ENCODE data around the gene ERF. TPM values are rescaled to one million over a fixed set of nuclear protein-coding genes. Genes with fewer than 3 reads are reported as not detected.

Gene ERF
- total and polyA plus RNA-seq, 4 donors = 8.7 to 21.0 (median 13.8) TPM

GRCh38 chr19:42202290-42202880, 52.5 kb downstream of the ERF start:
- Histone ChIP-seq H3K27me3 (ENCODE audit: control insufficient read depth in 4 of 4, insufficient read depth in 4 of 4, low read length in 3 of 4) (no peaks in the 10 kb centered on the region), H3K27ac (ENCODE audit: low read depth in 1 of 2, low read length in 2 of 2) (peak overlapping the region; percentile 22 to 58), H3K9ac (ENCODE audit: low read depth in 1 of 2, low read length in 2 of 2) (no peak overlapping the region), H3K9me3 (ENCODE audit: control insufficient read depth in 4 of 4, low read length in 3 of 4) (no peaks in the 10 kb centered on the region), H3K4me3 (ENCODE audit: low read depth in 1 of 3, low read length in 3 of 3) (no peak overlapping the region), H3K36me3 (ENCODE audit: control insufficient read depth in 4 of 4, insufficient read depth in 3 of 4, low read depth in 1 of 4, low read length in 3 of 4) (peaks cover 15 to 63% (median 50%) of the 10 kb centered on the region in 4 donors), H3K4me1 (ENCODE audit: control insufficient read depth in 4 of 4, insufficient read depth in 4 of 4, low read length in 3 of 4) (peaks cover 0 to 10% (median 0%) of the 10 kb centered on the region in 4 donors)
- WGBS = 80% methylated on average over 5 of the region's 5 CpGs
- no peak for DNase-seq (ENCODE audit: low spot score)
- TF ChIP-seq HNF4G (IDR thresholded peaks at IDR 0.05) = no peak
- no peak for TF ChIP-seq FOXA1 (IDR thresholded peaks at IDR 0.05)
- TF ChIP-seq, protein P1, sequence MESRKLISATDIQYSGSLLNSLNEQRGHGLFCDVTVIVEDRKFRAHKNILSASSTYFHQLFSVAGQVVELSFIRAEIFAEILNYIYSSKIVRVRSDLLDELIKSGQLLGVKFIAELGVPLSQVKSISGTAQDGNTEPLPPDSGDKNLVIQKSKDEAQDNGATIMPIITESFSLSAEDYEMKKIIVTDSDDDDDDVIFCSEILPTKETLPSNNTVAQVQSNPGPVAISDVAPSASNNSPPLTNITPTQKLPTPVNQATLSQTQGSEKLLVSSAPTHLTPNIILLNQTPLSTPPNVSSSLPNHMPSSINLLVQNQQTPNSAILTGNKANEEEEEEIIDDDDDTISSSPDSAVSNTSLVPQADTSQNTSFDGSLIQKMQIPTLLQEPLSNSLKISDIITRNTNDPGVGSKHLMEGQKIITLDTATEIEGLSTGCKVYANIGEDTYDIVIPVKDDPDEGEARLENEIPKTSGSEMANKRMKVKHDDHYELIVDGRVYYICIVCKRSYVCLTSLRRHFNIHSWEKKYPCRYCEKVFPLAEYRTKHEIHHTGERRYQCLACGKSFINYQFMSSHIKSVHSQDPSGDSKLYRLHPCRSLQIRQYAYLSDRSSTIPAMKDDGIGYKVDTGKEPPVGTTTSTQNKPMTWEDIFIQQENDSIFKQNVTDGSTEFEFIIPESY (IDR thresholded peaks at IDR 0.05) = no peak
- no peak for TF ChIP-seq YY1 (IDR thresholded peaks at IDR 0.05)
- TF ChIP-seq RAD21 (IDR thresholded peaks at IDR 0.05) = no peak
- no peak for TF ChIP-seq NR2F2 (IDR thresholded peaks at IDR 0.05)
- TF ChIP-seq TAF1 (conservative IDR thresholded peaks at IDR 0.05) = no peak
- no peak for TF ChIP-seq RXRA (IDR thresholded peaks at IDR 0.05)
- no peak for TF ChIP-seq GABPA (IDR thresholded peaks at IDR 0.05 in 1 of 2, conservative IDR thresholded peaks at IDR 0.05 in 1 of 2)
- TF ChIP-seq ATF3 (IDR thresholded peaks at IDR 0.05) = no peak
- no peak for TF ChIP-seq MAX (IDR thresholded peaks at IDR 0.05)
- TF ChIP-seq SP1 (IDR thresholded peaks at IDR 0.05) = no peak
- TF ChIP-seq JUND (IDR thresholded peaks at IDR 0.05) = no peak
- TF ChIP-seq CTCF (IDR thresholded peaks at IDR 0.05; ENCODE audit: low read depth, low read length, missing input control) = no peak

GRCh38 chr19:42201489-42202289, 53.2 kb downstream of the ERF start:
- peak overlapping the region; percentile 58 to 69 for H3K27ac ChIP-seq (ENCODE audit: low read depth in 1 of 2, low read length in 2 of 2)
- no peak for TF ChIP-seq GABPA (IDR thresholded peaks at IDR 0.05 in 1 of 2, conservative IDR thresholded peaks at IDR 0.05 in 1 of 2)
- no peak for TF ChIP-seq YY1 (IDR thresholded peaks at IDR 0.05)
- TF ChIP-seq HNF4G (IDR thresholded peaks at IDR 0.05) = no peak
- TF ChIP-seq NR2F2 (IDR thresholded peaks at IDR 0.05) = no peak
- TF ChIP-seq MAX (IDR thresholded peaks at IDR 0.05) = no peak
- TF ChIP-seq SP1 (IDR thresholded peaks at IDR 0.05) = no peak
- no peak for TF ChIP-seq FOXA2 (IDR thresholded peaks at IDR 0.05)
- no peak for TF ChIP-seq ATF3 (IDR thresholded peaks at IDR 0.05)
- no peak for TF ChIP-seq RXRA (IDR thresholded peaks at IDR 0.05)
- TF ChIP-seq EGR1 (IDR thresholded peaks at IDR 0.05; ENCODE audit: low read depth in 2 of 2) = no peak
- TF ChIP-seq, protein P2, sequence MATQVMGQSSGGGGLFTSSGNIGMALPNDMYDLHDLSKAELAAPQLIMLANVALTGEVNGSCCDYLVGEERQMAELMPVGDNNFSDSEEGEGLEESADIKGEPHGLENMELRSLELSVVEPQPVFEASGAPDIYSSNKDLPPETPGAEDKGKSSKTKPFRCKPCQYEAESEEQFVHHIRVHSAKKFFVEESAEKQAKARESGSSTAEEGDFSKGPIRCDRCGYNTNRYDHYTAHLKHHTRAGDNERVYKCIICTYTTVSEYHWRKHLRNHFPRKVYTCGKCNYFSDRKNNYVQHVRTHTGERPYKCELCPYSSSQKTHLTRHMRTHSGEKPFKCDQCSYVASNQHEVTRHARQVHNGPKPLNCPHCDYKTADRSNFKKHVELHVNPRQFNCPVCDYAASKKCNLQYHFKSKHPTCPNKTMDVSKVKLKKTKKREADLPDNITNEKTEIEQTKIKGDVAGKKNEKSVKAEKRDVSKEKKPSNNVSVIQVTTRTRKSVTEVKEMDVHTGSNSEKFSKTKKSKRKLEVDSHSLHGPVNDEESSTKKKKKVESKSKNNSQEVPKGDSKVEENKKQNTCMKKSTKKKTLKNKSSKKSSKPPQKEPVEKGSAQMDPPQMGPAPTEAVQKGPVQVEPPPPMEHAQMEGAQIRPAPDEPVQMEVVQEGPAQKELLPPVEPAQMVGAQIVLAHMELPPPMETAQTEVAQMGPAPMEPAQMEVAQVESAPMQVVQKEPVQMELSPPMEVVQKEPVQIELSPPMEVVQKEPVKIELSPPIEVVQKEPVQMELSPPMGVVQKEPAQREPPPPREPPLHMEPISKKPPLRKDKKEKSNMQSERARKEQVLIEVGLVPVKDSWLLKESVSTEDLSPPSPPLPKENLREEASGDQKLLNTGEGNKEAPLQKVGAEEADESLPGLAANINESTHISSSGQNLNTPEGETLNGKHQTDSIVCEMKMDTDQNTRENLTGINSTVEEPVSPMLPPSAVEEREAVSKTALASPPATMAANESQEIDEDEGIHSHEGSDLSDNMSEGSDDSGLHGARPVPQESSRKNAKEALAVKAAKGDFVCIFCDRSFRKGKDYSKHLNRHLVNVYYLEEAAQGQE (IDR thresholded peaks at IDR 0.05) = no peak
- TF ChIP-seq RAD21 (IDR thresholded peaks at IDR 0.05) = no peak
- no peaks in the 10 kb centered on the region for H3K27me3 ChIP-seq (ENCODE audit: control insufficient read depth in 4 of 4, insufficient read depth in 4 of 4, low read length in 3 of 4)
- peaks cover 0 to 10% (median 0%) of the 10 kb centered on the region in 4 donors for H3K4me1 ChIP-seq (ENCODE audit: control insufficient read depth in 4 of 4, insufficient read depth in 4 of 4, low read length in 3 of 4)
- DNase-seq (ENCODE audit: low spot score) = no peak
- 76% methylated on average over 6 of the region's 6 CpGs for WGBS
- no peak overlapping the region for H3K4me3 ChIP-seq (ENCODE audit: low read depth in 1 of 3, low read length in 3 of 3)
- peaks cover 12 to 56% (median 46%) of the 10 kb centered on the region in 4 donors for H3K36me3 ChIP-seq (ENCODE audit: control insufficient read depth in 4 of 4, insufficient read depth in 3 of 4, low read depth in 1 of 4, low read length in 3 of 4)
- H3K9me3 ChIP-seq (ENCODE audit: control insufficient read depth in 4 of 4, low read length in 3 of 4) = no peaks in the 10 kb centered on the region
- H3K9ac ChIP-seq (ENCODE audit: low read depth in 1 of 2, low read length in 2 of 2) = peak overlapping the region in 1 of 2 donors; percentile 20

Measured in liver (tissue), 9 donors.